PFSK-1 (cell line): ENCODE measurements around the gene STAMBP.

Experiments used
- FOXP2 ChIP-seq: optimal IDR thresholded peaks from 2 replicates; pipeline ENCODE3; 2011; ENCODE audit warnings: borderline replicate concordance, control low read depth, inconsistent platforms; ENCODE audit not compliant: insufficient read depth; ENCODE audit errors: extremely low read length, extremely low read depth
- POLR2AphosphoS5 ChIP-seq: IDR thresholded peaks from 2 replicates; pipeline ENCODE4 v1.6.1; 2012; ENCODE audit warnings: low read depth, mild to moderate bottlenecking, control low read depth, low read length, moderate library complexity
- REST ChIP-seq, 2 experiments: IDR thresholded peaks; 2 replicates each; pipeline versions ENCODE4 v1.6.1 to v1.8.0; 2011 to 2012; ENCODE audit warnings: low read depth in 2 of 2, low read length in 2 of 2, control low read depth in 1 of 2, inconsistent platforms in 1 of 2, mild to moderate bottlenecking in 1 of 2, moderate library complexity in 1 of 2; ENCODE audit not compliant: insufficient read depth in 1 of 2
- SIN3A ChIP-seq: IDR thresholded peaks from 2 replicates; pipeline ENCODE4 v1.6.1; 2012; ENCODE audit warnings: mild to moderate bottlenecking, low read length, moderate library complexity, borderline replicate concordance; ENCODE audit not compliant: insufficient read depth
- TAF1 ChIP-seq: IDR thresholded peaks from 2 replicates; pipeline ENCODE4 v1.6.1; 2012; ENCODE audit warnings: low read length, control low read depth, borderline replicate concordance; ENCODE audit not compliant: insufficient read depth

Gene STAMBP

GRCh38 chr2:73841912-73842738 is 13.4 kb downstream of the STAMBP start:
- TF ChIP-seq TAF1 = no peak
- TF ChIP-seq POLR2AphosphoS5 = no peak
- no peak for TF ChIP-seq REST (IDR thresholded peaks at IDR 0.05; ENCODE audit: insufficient read depth in 1 of 2, low read depth in 2 of 2, low read length in 2 of 2)
- no peak for TF ChIP-seq SIN3A
- TF ChIP-seq FOXP2 = no peak

- TF ChIP-seq FOXP2 = no peak
- TF ChIP-seq TAF1 = no peak
Observed at GRCh38 chr2:73842739-73843019, 13.9 kb downstream of the STAMBP start.

GRCh38 chr2:73844087-73844486 is 15.3 kb downstream of the STAMBP start:
- no peak for TF ChIP-seq TAF1

DNA sequence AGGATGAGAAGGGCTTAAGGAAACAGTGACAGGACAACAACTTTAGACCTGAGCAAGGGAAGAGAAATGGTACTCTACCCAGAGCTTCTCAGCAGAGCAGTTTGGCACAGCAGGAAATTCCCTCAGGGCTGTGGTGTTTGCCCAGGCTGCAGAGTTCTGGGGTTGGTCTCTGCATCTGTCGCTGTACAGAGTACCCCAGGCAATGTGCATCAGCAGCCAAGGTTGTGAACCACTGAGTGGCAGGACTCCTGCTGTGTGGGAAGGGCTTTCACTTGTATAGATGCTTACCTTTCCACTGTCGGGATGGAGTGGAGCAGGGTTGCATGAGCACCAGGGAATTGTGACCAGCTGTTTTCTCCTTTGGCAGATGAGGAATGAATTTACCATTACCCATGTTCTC is 21.2 kb downstream of the STAMBP start:
- no peak for TF ChIP-seq SIN3A
- no peak for TF ChIP-seq FOXP2
- no peak for TF ChIP-seq TAF1
- no peak for TF ChIP-seq POLR2AphosphoS5
- TF ChIP-seq REST (IDR thresholded peaks at IDR 0.05; ENCODE audit: insufficient read depth in 1 of 2, low read depth in 2 of 2, low read length in 2 of 2) = no peak

- TF ChIP-seq REST (IDR thresholded peaks at IDR 0.05; ENCODE audit: insufficient read depth in 1 of 2, low read depth in 2 of 2, low read length in 2 of 2) (no peak), POLR2AphosphoS5 (no peak), FOXP2 (no peak), TAF1 (no peak), SIN3A (no peak)
Observed at GRCh38 chr2:73851274-73851673, 22.5 kb downstream of the STAMBP start.

DNA sequence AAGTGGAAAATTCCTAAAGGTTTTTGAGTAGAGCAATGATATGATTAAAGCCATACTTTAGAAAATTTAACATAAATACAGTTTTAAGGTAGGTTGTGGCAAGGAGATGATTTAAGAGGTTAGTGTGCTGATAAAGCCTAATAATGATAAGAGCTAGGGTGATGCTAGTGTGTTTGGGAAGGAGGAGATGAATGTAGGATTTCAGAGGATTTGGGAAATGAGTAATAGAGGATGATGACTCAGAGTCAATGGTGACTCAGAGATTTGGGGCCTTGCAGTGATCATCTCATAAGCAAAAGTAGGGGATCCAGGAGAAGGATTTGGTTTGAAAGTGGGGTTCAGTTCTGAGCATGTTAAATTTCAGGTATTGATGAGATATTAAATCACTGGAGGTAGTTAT is 23.3 kb downstream of the STAMBP start:
- TF ChIP-seq REST (IDR thresholded peaks at IDR 0.05; ENCODE audit: insufficient read depth in 1 of 2, low read depth in 2 of 2, low read length in 2 of 2) (no peak), FOXP2 (no peak), SIN3A (no peak), POLR2AphosphoS5 (no peak), TAF1 (no peak)
